Stimulated activated CD8-positive, alpha-beta memory T cell treated with anti-CD3 and anti-CD28 coated beads, Interleukin-4, amount 100 ng/mL, for 1 hour (primary cell): ENCODE data around the gene MOAP1.
"Not testable (repeated sequence)": the region's sequence is repeated elsewhere in the genome, so short reads cannot be mapped to it uniquely, and the experiment has no call there.

Source experiments
- DNase-seq, 2 donors: peaks; one replicate each; pipeline ENCODE4 v3.0.0-alpha.2; 2020; ENCODE audit warnings: low read depth in 2 of 2, low spot score in 1 of 2

MOAP1 gene

DNA sequence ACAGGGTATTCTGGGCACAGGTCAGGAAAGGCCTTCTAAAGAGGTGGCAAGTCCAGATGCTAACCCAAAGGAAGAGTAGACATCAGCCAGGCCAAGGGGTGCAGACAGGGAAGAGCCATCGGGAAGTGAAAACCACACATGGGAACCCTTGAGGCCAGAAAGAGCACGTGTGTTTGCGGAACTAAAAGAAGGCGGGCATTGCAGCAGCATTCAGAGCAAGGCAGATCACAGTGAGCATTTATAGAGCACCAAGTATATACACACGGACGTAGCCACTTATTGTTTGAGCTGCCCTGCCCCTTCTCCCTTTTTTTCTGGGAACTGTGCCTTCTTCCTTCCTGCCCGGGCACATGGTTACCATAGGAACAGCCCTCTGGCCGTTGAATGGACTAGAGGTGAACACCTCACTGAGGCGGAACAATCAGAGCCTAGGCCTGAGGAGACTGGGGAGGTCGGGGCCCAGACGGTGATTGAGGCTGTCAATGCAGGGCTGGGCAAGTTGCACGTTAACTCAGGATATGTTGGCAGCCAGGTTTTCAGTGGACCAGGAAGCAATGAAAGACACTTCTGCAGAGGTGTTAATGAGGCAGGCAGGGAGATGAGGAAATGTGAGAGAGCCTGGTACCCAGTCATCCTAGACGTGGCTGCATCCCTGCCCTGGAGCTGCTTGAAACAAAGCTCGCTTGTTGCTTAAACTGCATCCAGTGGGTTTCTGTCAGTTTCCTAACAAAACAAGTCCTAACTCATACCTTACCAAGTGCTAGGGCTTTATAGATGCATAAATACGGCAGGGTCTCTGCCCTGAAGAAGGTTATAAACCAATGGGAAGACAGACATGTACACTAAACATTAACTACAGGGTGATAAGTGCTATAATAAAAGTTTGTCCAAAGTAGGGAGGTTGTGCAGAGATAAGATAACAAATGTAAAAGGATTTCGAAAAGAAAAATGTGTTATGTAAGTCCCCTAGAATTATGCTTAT is 34.2 kb downstream of the MOAP1 start:
- no peak for DNase-seq

- DNase-seq = no peak
These were observed 35.7 kb downstream of the MOAP1 start for GRCh38 chr14:93148979-93149378.

DNA sequence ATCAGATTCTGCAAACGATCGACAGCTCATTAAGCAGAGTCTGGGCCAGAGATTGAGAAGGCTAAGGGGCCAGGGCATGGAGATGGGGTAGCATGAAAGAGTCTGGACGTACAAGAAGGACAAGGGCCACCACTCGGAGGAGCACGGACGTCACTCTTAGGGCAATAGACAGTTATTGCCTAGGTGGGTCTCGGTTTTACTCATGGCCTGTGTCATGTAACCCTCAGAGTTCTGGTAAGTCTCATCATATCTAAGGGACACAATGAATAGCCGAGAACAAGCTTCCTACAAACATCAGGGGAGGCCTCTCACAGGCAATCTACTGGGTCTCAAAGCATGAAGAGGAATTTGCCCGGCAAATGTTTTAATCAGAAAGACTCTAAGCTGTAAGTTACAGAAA is 38.6 kb downstream of the MOAP1 start:
- DNase-seq = no peak

GRCh38 chr14:93142854-93143652 is 41.6 kb downstream of the MOAP1 start:
- DNase-seq = no peak

DNA sequence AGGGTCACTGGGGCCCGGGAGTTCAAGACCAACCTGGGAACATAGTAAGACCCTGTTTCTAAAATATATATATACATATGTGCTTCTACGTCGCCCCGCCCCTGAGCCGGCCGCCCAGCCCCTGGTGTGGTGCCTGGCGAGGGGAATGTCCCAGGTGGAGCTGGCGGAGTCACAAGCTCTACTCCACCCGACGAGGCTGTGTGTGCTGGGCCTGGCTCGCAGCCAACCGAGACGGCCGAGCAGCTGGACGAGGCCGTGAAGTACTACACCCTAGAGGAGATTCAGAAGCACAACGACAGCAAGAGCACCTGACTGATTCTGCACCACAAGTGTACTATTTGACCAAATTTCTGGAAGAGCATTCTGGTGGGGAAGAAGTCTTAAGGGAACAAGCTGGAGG is 46.8 kb downstream of the MOAP1 start:
- no peak for DNase-seq

DNA sequence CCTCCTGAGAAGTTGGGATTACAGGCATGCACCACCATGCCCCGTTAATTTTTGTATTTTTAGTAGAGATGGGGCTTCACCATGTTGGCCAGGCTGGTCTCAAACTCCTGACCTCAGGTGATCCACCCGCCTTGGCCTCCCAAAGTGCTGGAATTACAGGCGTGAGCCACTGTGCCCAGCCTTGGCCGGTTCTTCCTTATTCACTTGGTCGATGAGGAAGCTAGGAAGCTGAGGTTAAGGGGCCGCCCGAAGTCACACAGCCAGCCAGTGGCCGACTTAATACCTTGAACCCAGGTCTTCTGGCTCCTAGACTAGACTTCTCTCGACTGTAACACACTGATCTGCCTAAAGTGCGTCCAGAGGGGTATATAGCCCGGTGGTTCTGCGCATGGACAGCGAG is 48.2 kb downstream of the MOAP1 start:
- DNase-seq = not testable (repeated sequence)

DNA sequence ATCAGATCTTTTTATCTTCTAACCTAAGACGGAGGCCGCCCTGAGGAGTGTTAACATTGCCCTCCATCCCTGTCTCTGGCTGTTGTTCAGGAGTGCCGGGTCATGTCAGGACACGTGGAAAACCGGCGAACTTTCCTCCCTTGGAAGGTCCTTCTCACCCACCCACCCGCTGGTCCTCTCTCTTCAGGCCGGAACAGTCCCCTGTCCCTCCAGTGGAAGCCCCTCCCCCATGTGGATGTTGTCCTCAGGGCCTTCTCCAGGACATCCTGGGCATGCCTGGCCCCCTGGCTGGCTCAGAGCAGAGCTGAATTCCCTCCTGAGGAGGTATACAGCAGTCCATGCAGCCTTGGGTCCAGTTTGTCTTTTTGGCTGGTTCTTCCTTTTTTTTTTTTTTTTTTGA is 48.7 kb downstream of the MOAP1 start:
- no peak for DNase-seq

DNA sequence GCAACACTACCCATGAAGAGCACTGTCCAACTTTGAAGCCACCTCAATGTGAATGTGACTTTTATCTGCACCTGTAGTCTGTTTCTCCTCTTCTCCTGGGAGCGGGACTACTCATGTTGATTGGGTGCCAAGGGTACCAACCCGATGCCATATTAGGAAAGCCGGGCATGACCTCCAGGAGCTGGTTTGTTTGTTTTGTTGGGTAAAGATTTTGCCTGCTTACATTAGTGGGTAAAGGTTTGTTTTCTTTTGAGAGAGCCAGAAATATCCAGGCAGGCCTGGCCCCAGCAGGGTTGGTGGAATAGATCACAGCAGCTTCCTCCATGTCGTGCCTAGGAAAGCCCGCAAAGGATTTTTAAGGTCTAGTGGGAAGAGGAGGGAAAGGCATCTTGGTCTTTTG is 49.3 kb downstream of the MOAP1 start:
- no peak for DNase-seq

- no peak for DNase-seq
These were observed 51.2 kb downstream of the MOAP1 start for GRCh38 chr14:93133464-93133863.

GRCh38 chr14:93132472-93133065 is 52.1 kb downstream of the MOAP1 start:
- no peak for DNase-seq
